GM12878 (cell line): ENCODE results near the gene PCSK2. TPM values are rescaled to one million over a fixed set of nuclear protein-coding genes. Genes with fewer than 3 reads are reported as not detected.

Source experiments
- ATAC-seq: fragments of 200-7000 bp; cut with Tn5 transposase; 3 replicates; pipeline ENCODE4 v1.9.1; 2020; ENCODE audit warnings: mild to moderate bottlenecking, moderate library complexity
- BruUV-seq: library from RNA; stranded (reverse); fragments of 400-500 nt; replicated peaks from 2 replicates; lab custom pipeline; 2021; lab: Mats Ljungman, UMichigan
- CTCF ChIA-PET: fragments of 300-600 bp; sonication (Branson Sonifier 250); formaldehyde crosslinking; extraction: SDS; loops from one replicate; lab custom pipeline; 2021; ENCODE audit warnings: inconsistent platforms; lab: Yijun Ruan, JAX
- POLR2A ChIA-PET: fragments of 350-600 bp; formaldehyde crosslinking; extraction: SDS; loops from one replicate; lab custom pipeline; 2021; ENCODE audit warnings: inconsistent platforms; lab: Charles Lee
- RAD21 ChIA-PET: fragments of 300-600 bp; sonication (Branson Sonifier 250); formaldehyde crosslinking; loops from one replicate; lab custom pipeline; 2023; ENCODE audit warnings: antibody characterized with exemption; ENCODE audit not compliant: unreplicated experiment; lab: Charles Lee
- SMC1A ChIA-PET: fragments of 300-600 bp; sonication (Branson Sonifier 250); formaldehyde crosslinking; loops from one replicate; lab custom pipeline; 2023; ENCODE audit not compliant: unreplicated experiment, uncharacterized antibody; lab: Charles Lee
- DNase-seq: peaks from one replicate; pipeline ENCODE4 v3.0.0-alpha.2; 2011; ENCODE audit warnings: low read depth, low spot score
- FAIRE-seq: peaks from 3 replicates; lab custom pipeline; 2011; peaks lifted over from hg19 to GRCh38; lab: Jason Lieb, UNC
- H2AFZ ChIP-seq: 2 replicates; pipeline ENCODE4 v1.6.0; 2011; ENCODE audit warnings: low read depth, low read length, control low read depth; ENCODE audit not compliant: control insufficient read depth
- H3K27ac ChIP-seq: 2 replicates; pipeline ENCODE4 v1.5.1; 2011; ENCODE audit warnings: control low read depth; ENCODE audit not compliant: control insufficient read depth, insufficient read depth
- H3K27me3 ChIP-seq, 2 experiments: replicated peaks in 1 of 2; 2 replicates each; pipeline versions ENCODE4 v1.6.0 to v1.6.1; 2011; ENCODE audit warnings: low read length in 1 of 2; ENCODE audit not compliant: control insufficient read depth in 2 of 2, insufficient read depth in 2 of 2
- H3K36me3 ChIP-seq, 2 experiments: 2 replicates each; pipeline ENCODE4 v1.5.1; 2011; ENCODE audit warnings: low read length in 1 of 2; ENCODE audit not compliant: control insufficient read depth in 2 of 2, insufficient read depth in 2 of 2
- H3K4me1 ChIP-seq: 2 replicates; pipeline ENCODE4 v1.6.1; 2011; ENCODE audit warnings: mild to moderate bottlenecking, low read length, moderate library complexity, mixed read lengths; ENCODE audit not compliant: control insufficient read depth, insufficient read depth
- H3K4me2 ChIP-seq: 2 replicates; pipeline ENCODE4 v1.6.0; 2011; ENCODE audit warnings: control low read depth; ENCODE audit not compliant: control insufficient read depth, insufficient read depth
- H3K4me3 ChIP-seq: fragments of 200-600 bp; sonication (generic); 2 replicates; pipeline ENCODE4 v1.5.1; 2016
- H3K79me2 ChIP-seq: 2 replicates; pipeline ENCODE4 v1.6.0; 2011; ENCODE audit warnings: low read length; ENCODE audit not compliant: control insufficient read depth, insufficient read depth
- H3K9ac ChIP-seq: 2 replicates; pipeline ENCODE4 v1.8.0; 2011; ENCODE audit warnings: low read length, control low read depth, mixed read lengths; ENCODE audit not compliant: control insufficient read depth, insufficient read depth
- H3K9me3 ChIP-seq: replicated peaks from 3 replicates; pipeline ENCODE4 v1.5.1; 2011; ENCODE audit warnings: mild to moderate bottlenecking, low read length; ENCODE audit not compliant: control insufficient read depth, insufficient read depth
- H4K20me1 ChIP-seq: 2 replicates; pipeline ENCODE4 v1.6.0; 2011; ENCODE audit not compliant: control insufficient read depth, insufficient read depth
- ASH2L ChIP-seq: fragments of 300-600, 200-600 bp; sonication (generic); IDR thresholded peaks from 2 replicates; pipeline ENCODE4 v1.6.1; 2017; ENCODE audit warnings: low read depth, mild to moderate bottlenecking, borderline replicate concordance
- BRCA1 ChIP-seq: IDR thresholded peaks from 2 replicates; pipeline ENCODE4 v1.6.1; 2011; ENCODE audit warnings: low read depth, low read length, improper control_type of control experiment
- CBX5 ChIP-seq: sonication (generic); IDR thresholded peaks from 2 replicates; pipeline ENCODE4 v1.6.1; 2016; ENCODE audit warnings: low read depth, moderate library complexity, mild to moderate bottlenecking, inconsistent platforms
- CREM ChIP-seq: IDR thresholded peaks from 2 replicates; pipeline ENCODE4 v1.6.1; 2014; ENCODE audit warnings: antibody characterized with exemption, low read depth
- EGR1 ChIP-seq, 2 experiments: IDR thresholded peaks; 1 replicate in 1 of 2; 2 replicates in 1 of 2; pipeline ENCODE4 v1.6.1; 2011 to 2012; ENCODE audit warnings: low read depth in 2 of 2, low read length in 2 of 2, borderline replicate concordance in 1 of 2, mild to moderate bottlenecking in 1 of 2, moderate library complexity in 1 of 2
- HDAC6 ChIP-seq: fragments of 200-600 bp; sonication (generic); IDR thresholded peaks from one replicate; pipeline ENCODE4 v1.8.0; 2017; ENCODE audit warnings: antibody characterized with exemption; ENCODE audit not compliant: unreplicated experiment
- IRF4 ChIP-seq: IDR thresholded peaks from 2 replicates; pipeline ENCODE4 v1.6.1; 2011; ENCODE audit warnings: low read depth, low read length
- KDM1A ChIP-seq: fragments of 200-600 bp; sonication (generic); IDR thresholded peaks from 2 replicates; pipeline ENCODE4 v1.6.1; 2016; ENCODE audit warnings: borderline replicate concordance
- MYB ChIP-seq: fragments of 150-350 bp; IDR thresholded peaks from 2 replicates; pipeline ENCODE4 v1.6.1; 2014; ENCODE audit warnings: mild to moderate bottlenecking, low read depth, low read length, borderline replicate concordance
- MYC ChIP-seq: IDR thresholded peaks from 2 replicates; pipeline ENCODE4 v1.6.1; 2011; ENCODE audit warnings: mild to moderate bottlenecking, low read length, moderate library complexity, inconsistent platforms; ENCODE audit not compliant: insufficient read depth, insufficient replicate concordance, insufficient read length, severe bottlenecking
- RAD21 ChIP-seq: IDR thresholded peaks from 2 replicates; pipeline ENCODE4 v1.6.1; 2011; ENCODE audit warnings: mild to moderate bottlenecking, low read depth, low read length, moderate library complexity; ENCODE audit not compliant: insufficient read depth
- RELA ChIP-seq: fragments of 450-650 bp; IDR thresholded peaks from 2 replicates; pipeline ENCODE4 v1.8.0; 2014; ENCODE audit warnings: borderline replicate concordance; ENCODE audit not compliant: partially characterized antibody
- SMAD1 ChIP-seq: fragments of 450-650 bp; IDR thresholded peaks from 2 replicates; pipeline ENCODE4 v1.6.1; 2018; ENCODE audit warnings: mild to moderate bottlenecking, low read depth; ENCODE audit not compliant: partially characterized antibody
- SMAD5 ChIP-seq: IDR thresholded peaks from 2 replicates; pipeline ENCODE4 v1.6.1; 2016; ENCODE audit warnings: antibody characterized with exemption, low read depth
- TBL1XR1 ChIP-seq: IDR thresholded peaks from 2 replicates; pipeline ENCODE4 v1.6.1; 2012; ENCODE audit warnings: low read depth, low read length, improper control_type of control experiment
- ZBED1 ChIP-seq: IDR thresholded peaks from 2 replicates; pipeline ENCODE4 v1.6.1; 2016; ENCODE audit warnings: borderline replicate concordance
- ZNF207 ChIP-seq: fragments of 450-650 bp; IDR thresholded peaks from 2 replicates; pipeline ENCODE4 v1.6.1; 2014; ENCODE audit warnings: antibody characterized with exemption, mild to moderate bottlenecking, borderline replicate concordance
- WGBS: methylation state at CpG from one replicate; pipeline ENCODE4 v1.1.6; 2016; ENCODE audit warnings: low lambda C conversion rate; ENCODE audit not compliant: insufficient replicate concordance, insufficient coverage; ENCODE audit errors: missing lambda C conversion rate; 5-methylcytosine and 5-hydroxymethylcytosine counted together
- in situ Hi-C: fragments of 300-500 bp; cut with MboI; formaldehyde crosslinking; loops from 9 replicates; pipeline ENCODE4 v1.14.3; 2018; ENCODE audit warnings: mixed read lengths
- intact Hi-C: fragments of 100-400 bp; cut with micrococcal nuclease; formaldehyde crosslinking; loops from one replicate; pipeline ENCODE4 v1.14.2; 2022; ENCODE audit not compliant: unreplicated experiment
- polyA plus RNA-seq, 11 experiments: library from polyadenylated mRNA; depleted of rRNA in 4 of 11; unstranded in 6 of 11; stranded (reverse) in 5 of 11; fragments of >200 nt; fragmentation: Nextera tagmentation in 4 of 11; fragmentation: Illumina TruSeq in 1 of 11; extraction: Ambion mirVana in 4 of 11; extraction: Trizol in 1 of 11; gene quantifications; 1 replicate in 1 of 11; 2 replicates in 10 of 11; pipeline versions ENCODE4 v1.2.1 to v1.2.3, GENCODE V29; 2011 to 2016; ENCODE audit warnings: inconsistent platforms in 2 of 11, missing spikeins in 2 of 11, low read depth in 1 of 11
- total RNA-seq, 4 experiments: library from RNA; depleted of rRNA in 3 of 4; stranded (reverse); fragments of >200 nt in 3 of 4; fragmentation: Illumina TruSeq in 1 of 4; extraction: Trizol in 1 of 4; gene quantifications; 2 replicates each; pipeline versions ENCODE4 v1.2.1 to v1.2.3, GENCODE V29; 2013 to 2021
- TF ChIP-seq, protein P1 (sequence below): IDR thresholded peaks from 2 replicates; pipeline ENCODE4 v1.6.1; 2012; ENCODE audit warnings: improper control_type of control experiment, low read depth, low read length; ENCODE audit not compliant: insufficient replicate concordance

PCSK2 gene
- total and polyA plus RNA-seq, 10 of the 15 experiments (the other 5 are each of a cell fraction or from before 2014, with no cell fraction given), result not detected

DNA sequence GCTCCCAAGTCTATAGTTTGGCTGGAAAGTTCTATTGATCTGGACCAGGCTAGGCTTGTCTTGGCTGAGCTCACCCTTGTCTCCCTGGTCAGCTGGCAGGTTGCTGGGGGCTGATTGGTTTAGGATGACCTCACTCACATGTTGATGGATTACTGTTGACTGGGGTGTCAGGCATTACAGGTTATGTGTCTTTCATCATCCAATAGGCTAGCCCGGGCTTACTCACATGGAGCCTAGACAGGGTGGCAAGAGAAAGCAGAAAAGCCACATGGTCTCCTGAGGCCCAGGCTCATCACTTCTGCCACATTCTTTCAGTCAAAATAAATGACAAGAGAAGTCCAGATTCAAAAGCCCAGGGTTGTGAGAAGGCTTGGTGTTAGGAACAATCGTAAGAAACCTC, 200.8 kb downstream of the PCSK2 start (continued):
- TF ChIP-seq MYC, result no peak

DNA sequence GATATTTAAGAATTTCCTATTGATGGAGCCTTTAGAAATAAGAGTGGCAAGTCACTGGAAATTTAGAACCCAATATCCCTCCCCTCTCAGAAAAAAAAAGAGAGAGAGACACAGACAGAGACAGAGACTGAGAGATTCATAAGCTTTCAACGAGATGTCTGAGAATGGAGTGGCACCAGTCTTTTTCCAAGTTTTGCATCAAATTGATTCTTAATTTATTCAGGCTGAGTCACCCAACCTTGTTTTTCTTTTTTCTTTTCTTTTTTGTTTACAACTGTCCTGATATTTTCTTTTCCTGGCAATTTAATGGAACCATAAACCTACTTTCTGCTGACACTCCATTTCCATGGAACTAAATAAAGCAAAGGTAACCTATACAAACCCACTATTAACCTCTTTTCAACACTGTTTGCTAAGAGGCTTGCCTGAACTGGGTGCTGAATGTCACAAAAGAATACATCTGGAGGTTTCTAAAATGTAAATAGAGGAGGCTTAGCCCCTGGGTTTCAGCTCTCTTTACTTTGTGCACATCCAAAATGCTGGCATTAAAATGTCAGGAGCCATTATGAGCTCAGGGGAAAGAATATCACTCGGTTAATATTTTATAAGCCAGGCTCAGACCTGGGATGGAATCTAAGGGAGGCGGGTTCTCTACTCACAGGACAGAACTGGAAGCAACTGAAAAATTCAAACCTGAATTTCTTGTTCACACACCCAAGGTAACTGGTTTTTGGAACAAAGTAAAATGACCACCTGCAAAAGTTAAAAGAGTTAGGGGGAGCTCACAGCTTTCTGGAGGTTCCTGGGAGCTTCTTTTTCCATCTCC, 203.5 kb downstream of the PCSK2 start:
- ChIA-PET POLR2A (no interaction called here), CTCF (interaction anchor here (0.6 to 5.0 kb wide), 17 partner anchors 10 to 632 kb away, joined by 3 to 97 read pairs (median 5); no protein-coding TSS in a partner anchor), SMC1A (interaction anchor here (0.8 to 3.3 kb wide), 4 partner anchors 114 to 631 kb away, joined by 3 to 20 read pairs (median 10); no protein-coding TSS in a partner anchor), RAD21 (interaction anchor here (1.2 to 2.0 kb wide), 3 partner anchors 627 to 631 kb away, joined by 3 to 18 read pairs (median 13); no protein-coding TSS in a partner anchor)
- Histone ChIP-seq H3K4me3 (no peak overlapping the region), H3K9me3 (no peaks in the 10 kb centered on the region), H3K4me1 (no peaks in the 10 kb centered on the region), H3K27me3 (peaks cover 0 to 3% of the 10 kb centered on the region in 2 experiments; a peak in 1 of 4 replicates), H3K4me2 (no peak overlapping the region), H3K9ac (no peak overlapping the region), H3K27ac (no peak overlapping the region), H4K20me1 (no peaks in the 10 kb centered on the region), H2AFZ (no peak overlapping the region), H3K79me2 (no peaks in the 10 kb centered on the region), H3K36me3 (no peaks in the 10 kb centered on the region; a peak in 1 of 4 replicates)
- in situ Hi-C loops, result no loop called here
- no peak for DNase-seq
- FAIRE-seq, result no peak
- BruUV-seq, result no TSS peak
- intact Hi-C loops, result no loop called here
- WGBS, result 0% methylated on average over 3 of the region's 3 CpGs
- no peak for ATAC-seq
- TF ChIP-seq ASH2L (no peak), BRCA1 (no peak), RAD21 (no peak), IRF4 (no peak), RELA (no peak), CBX5 (no peak), MYB (no peak), SMAD5 (no peak), ZNF207 (no peak), CREM (no peak), HDAC6 (no peak), SMAD1 (no peak), KDM1A (no peak), EGR1 (IDR thresholded peaks at IDR 0.05; ENCODE audit: borderline replicate concordance in 1 of 2, low read depth in 2 of 2, low read length in 2 of 2) (no peak), TBL1XR1 (no peak), ZBED1 (no peak)
- TF ChIP-seq, protein P1, sequence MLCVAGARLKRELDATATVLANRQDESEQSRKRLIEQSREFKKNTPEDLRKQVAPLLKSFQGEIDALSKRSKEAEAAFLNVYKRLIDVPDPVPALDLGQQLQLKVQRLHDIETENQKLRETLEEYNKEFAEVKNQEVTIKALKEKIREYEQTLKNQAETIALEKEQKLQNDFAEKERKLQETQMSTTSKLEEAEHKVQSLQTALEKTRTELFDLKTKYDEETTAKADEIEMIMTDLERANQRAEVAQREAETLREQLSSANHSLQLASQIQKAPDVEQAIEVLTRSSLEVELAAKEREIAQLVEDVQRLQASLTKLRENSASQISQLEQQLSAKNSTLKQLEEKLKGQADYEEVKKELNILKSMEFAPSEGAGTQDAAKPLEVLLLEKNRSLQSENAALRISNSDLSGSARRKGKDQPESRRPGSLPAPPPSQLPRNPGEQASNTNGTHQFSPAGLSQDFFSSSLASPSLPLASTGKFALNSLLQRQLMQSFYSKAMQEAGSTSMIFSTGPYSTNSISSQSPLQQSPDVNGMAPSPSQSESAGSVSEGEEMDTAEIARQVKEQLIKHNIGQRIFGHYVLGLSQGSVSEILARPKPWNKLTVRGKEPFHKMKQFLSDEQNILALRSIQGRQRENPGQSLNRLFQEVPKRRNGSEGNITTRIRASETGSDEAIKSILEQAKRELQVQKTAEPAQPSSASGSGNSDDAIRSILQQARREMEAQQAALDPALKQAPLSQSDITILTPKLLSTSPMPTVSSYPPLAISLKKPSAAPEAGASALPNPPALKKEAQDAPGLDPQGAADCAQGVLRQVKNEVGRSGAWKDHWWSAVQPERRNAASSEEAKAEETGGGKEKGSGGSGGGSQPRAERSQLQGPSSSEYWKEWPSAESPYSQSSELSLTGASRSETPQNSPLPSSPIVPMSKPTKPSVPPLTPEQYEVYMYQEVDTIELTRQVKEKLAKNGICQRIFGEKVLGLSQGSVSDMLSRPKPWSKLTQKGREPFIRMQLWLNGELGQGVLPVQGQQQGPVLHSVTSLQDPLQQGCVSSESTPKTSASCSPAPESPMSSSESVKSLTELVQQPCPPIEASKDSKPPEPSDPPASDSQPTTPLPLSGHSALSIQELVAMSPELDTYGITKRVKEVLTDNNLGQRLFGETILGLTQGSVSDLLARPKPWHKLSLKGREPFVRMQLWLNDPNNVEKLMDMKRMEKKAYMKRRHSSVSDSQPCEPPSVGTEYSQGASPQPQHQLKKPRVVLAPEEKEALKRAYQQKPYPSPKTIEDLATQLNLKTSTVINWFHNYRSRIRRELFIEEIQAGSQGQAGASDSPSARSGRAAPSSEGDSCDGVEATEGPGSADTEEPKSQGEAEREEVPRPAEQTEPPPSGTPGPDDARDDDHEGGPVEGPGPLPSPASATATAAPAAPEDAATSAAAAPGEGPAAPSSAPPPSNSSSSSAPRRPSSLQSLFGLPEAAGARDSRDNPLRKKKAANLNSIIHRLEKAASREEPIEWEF, result no peak
